GM18873 (cell line): ENCODE data around the gene WDR54.
A peak's percentile ranks its signal among the peaks of the same experiment; 100 is the strongest.
"Not testable (repeated sequence)": the region's sequence is repeated elsewhere in the genome, so short reads cannot be mapped to it uniquely, and the experiment has no call there.

ENCODE experiments used
- ATAC-seq: cut with Tn5 transposase; IDR thresholded peaks from one replicate; pipeline ENCODE4 v1.9.1; 2021; ENCODE audit warnings: mild to moderate bottlenecking, moderate library complexity, moderate number of reproducible peaks; ENCODE audit not compliant: unreplicated experiment, low FRiP score

The WDR54 gene

GRCh38 chr2:74450570-74451190 is 29.1 kb downstream of the WDR54 start:
- no peak for ATAC-seq

GRCh38 chr2:74454654-74455511 is 33.4 kb downstream of the WDR54 start, which contains the start of gene INO80B:
Gene INO80B (plus strand): TSS chr2:74455087. CDS start chr2:74455117, 30 bp downstream.
- ATAC-seq = peak; percentile 46

GRCh38 chr2:74457129-74457548 is 35.6 kb downstream of the WDR54 start:
- ATAC-seq = no peak

GRCh38 chr2:74457549-74458131 is 36.1 kb downstream of the WDR54 start:
- peak; percentile 23 for ATAC-seq

- ATAC-seq = peak; percentile 83
These were observed 36.8 kb downstream of the WDR54 start, which contains the start of gene WBP1 for GRCh38 chr2:74458132-74458937. Gene WBP1 (plus strand): TSS chr2:74458438. CDS start chr2:74458603, 165 bp downstream.

GRCh38 chr2:74458938-74459363 is 37.4 kb downstream of the WDR54 start:
- no peak for ATAC-seq

- ATAC-seq = not testable (repeated sequence)
These were observed 38.1 kb downstream of the WDR54 start for GRCh38 chr2:74459503-74460118.

GRCh38 chr2:74460187-74460586 is 38.7 kb downstream of the WDR54 start:
- not testable (repeated sequence) for ATAC-seq

GRCh38 chr2:74461187-74462053 is 39.9 kb downstream of the WDR54 start:
- no peak for ATAC-seq

- ATAC-seq = no peak
These were observed 40.7 kb downstream of the WDR54 start for GRCh38 chr2:74462054-74462785.

GRCh38 chr2:74462786-74463105 is 41.2 kb downstream of the WDR54 start:
- ATAC-seq = no peak

GRCh38 chr2:74464406-74464805 is 42.9 kb downstream of the WDR54 start:
- no peak for ATAC-seq

GRCh38 chr2:74470742-74471141 is 49.2 kb downstream of the WDR54 start:
- ATAC-seq = not testable (repeated sequence)

- ATAC-seq = no peak
These were observed 50.0 kb downstream of the WDR54 start for GRCh38 chr2:74471332-74472065.

- ATAC-seq = peak; percentile 68
These were observed 50.8 kb downstream of the WDR54 start, which contains the start of gene MRPL53 for GRCh38 chr2:74472086-74472944. Gene MRPL53 (minus strand): TSS chr2:74472680. CDS start chr2:74472660, 20 bp downstream.

GRCh38 chr2:74472945-74473258 is 51.4 kb downstream of the WDR54 start:
- ATAC-seq = no peak

GRCh38 chr2:74474481-74474880 is 53.0 kb downstream of the WDR54 start:
- no peak for ATAC-seq
